HepG2 (cell line): ENCODE measurements around the gene ANKRD29. TPM values are rescaled to one million over a fixed set of nuclear protein-coding genes. Genes with fewer than 3 reads are reported as not detected.

Source experiments
- CBX1 ChIP-seq: IDR thresholded peaks from one replicate; pipeline ENCODE4 v1.6.1; 2016; ENCODE audit warnings: antibody characterized with exemption, low read depth
- E2F5 ChIP-seq: sonication (generic); formaldehyde crosslinking; conservative IDR thresholded peaks from 2 replicates; pipeline ENCODE4 v1.4.0; 2020; ENCODE audit warnings: missing genetic modification reagents
- ETV5 ChIP-seq: IDR thresholded peaks from 2 replicates; pipeline ENCODE4 v1.6.1; 2018; ENCODE audit warnings: missing biosample characterization, missing genetic modification reagents, inconsistent platforms, borderline replicate concordance
- LCORL ChIP-seq, 2 experiments: fragments of 450-650 bp in 1 of 2; sonication (generic) in 1 of 2; formaldehyde crosslinking in 1 of 2; IDR thresholded peaks; 2 replicates each; pipeline versions ENCODE4 v1.5.0 to v1.6.1; 2017 to 2020; ENCODE audit warnings: antibody characterized with exemption in 1 of 2, missing genetic modification reagents in 1 of 2
- MAF1 ChIP-seq: sonication (generic); formaldehyde crosslinking; IDR thresholded peaks from 2 replicates; pipeline ENCODE4 v1.5.0; 2020; ENCODE audit warnings: missing genetic modification reagents, borderline replicate concordance
- MXD4 ChIP-seq: IDR thresholded peaks from 2 replicates; pipeline ENCODE4 v1.6.1; 2016; ENCODE audit warnings: mild to moderate bottlenecking, missing biosample characterization, missing genetic modification reagents
- NFATC3 ChIP-seq: sonication (generic); formaldehyde crosslinking; IDR thresholded peaks from 2 replicates; pipeline ENCODE4 v1.5.1; 2020; ENCODE audit warnings: mild to moderate bottlenecking, missing genetic modification reagents
- PPARG ChIP-seq: conservative IDR thresholded peaks from 2 replicates; pipeline ENCODE4 v1.6.1; 2016; ENCODE audit warnings: missing biosample characterization, missing genetic modification reagents
- PTBP1 ChIP-seq: fragments of 200-400 bp; formaldehyde crosslinking; IDR thresholded peaks from 2 replicates; pipeline ENCODE4 v1.6.1; 2018; ENCODE audit warnings: low read length, low read depth; ENCODE audit not compliant: poor library complexity, severe bottlenecking
- SRF ChIP-seq: IDR thresholded peaks from 2 replicates; pipeline ENCODE4 v1.6.1; 2011; ENCODE audit warnings: mild to moderate bottlenecking, low read depth, low read length, moderate library complexity
- SUZ12 ChIP-seq: fragments of 150-350 bp; IDR thresholded peaks from 2 replicates; pipeline ENCODE4 v1.6.1; 2014; ENCODE audit warnings: low read depth, low read length
- THAP9 ChIP-seq: sonication (generic); formaldehyde crosslinking; IDR thresholded peaks from 2 replicates; pipeline ENCODE4; 2020; ENCODE audit warnings: missing genetic modification reagents, mild to moderate bottlenecking, borderline replicate concordance
- TSC22D2 ChIP-seq: sonication (generic); formaldehyde crosslinking; IDR thresholded peaks from 2 replicates; pipeline ENCODE4 v1.5.1; 2020; ENCODE audit warnings: missing genetic modification reagents, mild to moderate bottlenecking, borderline replicate concordance
- ZFP91 ChIP-seq: sonication (generic); formaldehyde crosslinking; IDR thresholded peaks from 2 replicates; pipeline ENCODE4 v1.9.0; 2022; ENCODE audit warnings: missing genetic modification reagents, mild to moderate bottlenecking, borderline replicate concordance
- ZMYM4 ChIP-seq: sonication (generic); formaldehyde crosslinking; IDR thresholded peaks from 2 replicates; pipeline ENCODE4 v1.8.1; 2023; ENCODE audit warnings: mild to moderate bottlenecking, missing genetic modification reagents
- ZNF264 ChIP-seq: sonication (generic); formaldehyde crosslinking; IDR thresholded peaks from 2 replicates; pipeline ENCODE4 v1.4.0; 2020; ENCODE audit warnings: missing genetic modification reagents
- ZNF383 ChIP-seq: sonication (generic); formaldehyde crosslinking; IDR thresholded peaks from 2 replicates; pipeline ENCODE4 v1.4.0; 2020; ENCODE audit warnings: missing genetic modification reagents, mild to moderate bottlenecking, borderline replicate concordance
- ZNF431 ChIP-seq: sonication (generic); formaldehyde crosslinking; IDR thresholded peaks from 2 replicates; pipeline ENCODE4 v1.9.0; 2022; ENCODE audit warnings: missing genetic modification reagents, low read depth, mild to moderate bottlenecking, borderline replicate concordance
- ZNF451 ChIP-seq: sonication (generic); formaldehyde crosslinking; IDR thresholded peaks from 2 replicates; pipeline ENCODE4 v1.5.0; 2020; ENCODE audit warnings: mild to moderate bottlenecking, missing genetic modification reagents
- ZNF543 ChIP-seq: sonication (generic); formaldehyde crosslinking; IDR thresholded peaks from 2 replicates; pipeline ENCODE4 v1.4.0; 2020; ENCODE audit warnings: mild to moderate bottlenecking, missing genetic modification reagents
- ZNF569 ChIP-seq: sonication (generic); formaldehyde crosslinking; IDR thresholded peaks from 2 replicates; pipeline ENCODE4 v1.5.0; 2020; ENCODE audit warnings: mild to moderate bottlenecking, missing genetic modification reagents, moderate library complexity, borderline replicate concordance
- polyA plus RNA-seq, 8 experiments: library from polyadenylated mRNA; depleted of rRNA in 3 of 8; stranded (reverse) in 7 of 8; unstranded in 1 of 8; fragments of >200 nt; fragmentation: Illumina TruSeq in 4 of 8; extraction: Trizol in 4 of 8; gene quantifications; 2 replicates each; pipeline versions ENCODE4 v1.2.1 to v1.2.3, GENCODE V29; 2011 to 2016; ENCODE audit warnings: low read depth in 4 of 8, missing spikeins in 1 of 8, mixed read lengths in 1 of 8; ENCODE audit not compliant: insufficient read depth in 1 of 8
- total RNA-seq, 5 experiments: library from RNA; depleted of rRNA; stranded (reverse); fragments of >200 nt; fragmentation: Illumina TruSeq; extraction: Trizol; gene quantifications; 2 replicates each; pipeline ENCODE4 v1.2.3, GENCODE V29; 2016; ENCODE audit warnings: low read depth in 1 of 5
- TF ChIP-seq, protein P1 (sequence below): sonication (generic); formaldehyde crosslinking; conservative IDR thresholded peaks from 2 replicates; pipeline ENCODE4 v1.4.0; 2020; ENCODE audit warnings: missing genetic modification reagents
- TF ChIP-seq, protein P2 (sequence below): sonication (generic); formaldehyde crosslinking; IDR thresholded peaks from 2 replicates; pipeline ENCODE4 v1.4.0; 2020; ENCODE audit warnings: missing genetic modification reagents, mild to moderate bottlenecking, borderline replicate concordance

The ANKRD29 gene
- total and polyA plus RNA-seq, 2 of the 13 experiments (the other 11 are each of a cell fraction or from before 2014, with no cell fraction given): not detected

- TF ChIP-seq, protein P1, sequence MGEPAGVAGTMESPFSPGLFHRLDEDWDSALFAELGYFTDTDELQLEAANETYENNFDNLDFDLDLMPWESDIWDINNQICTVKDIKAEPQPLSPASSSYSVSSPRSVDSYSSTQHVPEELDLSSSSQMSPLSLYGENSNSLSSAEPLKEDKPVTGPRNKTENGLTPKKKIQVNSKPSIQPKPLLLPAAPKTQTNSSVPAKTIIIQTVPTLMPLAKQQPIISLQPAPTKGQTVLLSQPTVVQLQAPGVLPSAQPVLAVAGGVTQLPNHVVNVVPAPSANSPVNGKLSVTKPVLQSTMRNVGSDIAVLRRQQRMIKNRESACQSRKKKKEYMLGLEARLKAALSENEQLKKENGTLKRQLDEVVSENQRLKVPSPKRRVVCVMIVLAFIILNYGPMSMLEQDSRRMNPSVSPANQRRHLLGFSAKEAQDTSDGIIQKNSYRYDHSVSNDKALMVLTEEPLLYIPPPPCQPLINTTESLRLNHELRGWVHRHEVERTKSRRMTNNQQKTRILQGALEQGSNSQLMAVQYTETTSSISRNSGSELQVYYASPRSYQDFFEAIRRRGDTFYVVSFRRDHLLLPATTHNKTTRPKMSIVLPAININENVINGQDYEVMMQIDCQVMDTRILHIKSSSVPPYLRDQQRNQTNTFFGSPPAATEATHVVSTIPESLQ: no peak
- TF ChIP-seq ZMYM4 (CRISPR knock-in tag) (no peak), PTBP1 (no peak), ZNF569 (CRISPR knock-in tag) (no peak), NFATC3 (CRISPR knock-in tag) (no peak), CBX1 (no peak), MAF1 (CRISPR knock-in tag) (no peak), TSC22D2 (CRISPR knock-in tag) (no peak), LCORL (IDR thresholded peaks at IDR 0.05) (no peak), LCORL (CRISPR knock-in tag; IDR thresholded peaks at IDR 0.05) (no peak), SRF (no peak), SUZ12 (no peak), MXD4 (no peak), PPARG (CRISPR knock-in tag) (peak; percentile 97), ZFP91 (no peak), ETV5 (CRISPR knock-in tag) (peak; percentile 60; the same call in 1 of the 2 replicates), E2F5 (CRISPR knock-in tag) (no peak), ZNF431 (no peak), ZNF451 (CRISPR knock-in tag) (no peak), ZNF543 (CRISPR knock-in tag) (no peak), THAP9 (CRISPR knock-in tag) (no peak), ZNF383 (no peak), ZNF264 (CRISPR knock-in tag) (no peak)
- TF ChIP-seq, protein P2, sequence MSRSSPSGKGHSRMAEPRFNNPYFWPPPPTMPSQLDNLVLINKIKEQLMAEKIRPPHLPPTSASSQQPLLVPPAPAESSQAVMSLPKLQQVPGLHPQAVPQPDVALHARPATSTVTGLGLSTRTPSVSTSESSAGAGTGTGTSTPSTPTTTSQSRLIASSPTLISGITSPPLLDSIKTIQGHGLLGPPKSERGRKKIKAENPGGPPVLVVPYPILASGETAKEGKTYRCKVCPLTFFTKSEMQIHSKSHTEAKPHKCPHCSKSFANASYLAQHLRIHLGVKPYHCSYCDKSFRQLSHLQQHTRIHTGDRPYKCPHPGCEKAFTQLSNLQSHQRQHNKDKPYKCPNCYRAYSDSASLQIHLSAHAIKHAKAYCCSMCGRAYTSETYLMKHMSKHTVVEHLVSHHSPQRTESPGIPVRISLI (CRISPR knock-in tag): no peak
Measured at GRCh38 chr18:23572012-23572411, 90.7 kb downstream of the ANKRD29 start (continued).
